Glomerular visceral epithelial cell (primary cell): ENCODE results near the gene ANAPC13.

Source experiments
- DNase-seq: peaks from one replicate; pipeline ENCODE4 v3.0.0-alpha.2; 2016; ENCODE audit errors: extremely low spot score

ANAPC13 gene

DNA sequence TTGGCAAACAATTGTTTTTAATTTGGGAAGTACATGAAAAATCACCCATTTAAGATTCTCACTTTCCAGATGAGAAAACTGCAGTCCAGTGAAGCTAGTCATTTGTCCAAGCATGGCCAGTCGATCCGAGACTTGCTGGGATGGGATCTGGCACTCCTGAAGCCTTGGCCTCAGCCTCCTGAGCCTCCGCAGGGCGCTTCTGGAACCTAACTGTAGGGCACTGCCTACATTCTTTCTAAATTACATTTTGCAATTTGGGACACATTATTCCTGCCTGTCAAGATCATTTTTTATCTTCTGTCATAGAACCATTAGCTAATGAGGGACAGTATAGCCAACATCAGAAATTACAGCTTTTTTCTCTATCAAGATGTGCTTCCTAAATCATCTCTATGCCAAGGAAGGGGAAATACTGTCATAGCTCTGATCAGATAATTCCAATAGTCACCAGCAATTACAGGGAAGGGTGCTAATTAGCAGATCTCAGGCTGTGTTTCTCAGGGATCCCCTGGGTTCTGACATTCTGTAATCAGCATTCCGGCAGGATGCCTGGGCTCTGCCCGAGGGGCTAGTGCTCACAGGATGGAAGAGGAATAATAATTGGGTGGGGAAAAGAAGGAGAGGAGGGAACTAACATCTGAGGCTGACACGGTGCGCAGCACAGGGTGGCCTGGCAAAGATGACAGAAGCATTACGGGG, 28.3 kb downstream of the ANAPC13 start:
- DNase-seq, result no peak

DNA sequence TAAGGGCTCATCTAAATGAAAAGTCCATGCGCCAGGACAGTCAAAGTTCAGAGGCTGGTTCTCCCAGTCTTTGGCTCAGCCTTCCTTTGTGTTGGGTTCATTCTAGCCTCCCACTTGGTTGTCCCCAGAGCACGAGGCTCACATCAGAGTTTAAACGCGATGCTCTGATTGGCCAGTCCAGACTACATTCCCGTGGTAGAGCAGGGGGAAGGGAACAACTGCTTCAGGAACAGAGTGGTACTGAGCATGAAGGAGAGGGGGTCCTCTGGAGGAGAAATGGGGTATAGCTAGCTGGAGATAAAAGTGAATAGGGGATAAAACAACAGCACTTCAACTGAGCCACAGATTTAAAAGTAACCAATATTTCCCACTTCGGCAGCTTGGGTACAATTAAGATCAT, 32.2 kb downstream of the ANAPC13 start:
- no peak for DNase-seq

DNA sequence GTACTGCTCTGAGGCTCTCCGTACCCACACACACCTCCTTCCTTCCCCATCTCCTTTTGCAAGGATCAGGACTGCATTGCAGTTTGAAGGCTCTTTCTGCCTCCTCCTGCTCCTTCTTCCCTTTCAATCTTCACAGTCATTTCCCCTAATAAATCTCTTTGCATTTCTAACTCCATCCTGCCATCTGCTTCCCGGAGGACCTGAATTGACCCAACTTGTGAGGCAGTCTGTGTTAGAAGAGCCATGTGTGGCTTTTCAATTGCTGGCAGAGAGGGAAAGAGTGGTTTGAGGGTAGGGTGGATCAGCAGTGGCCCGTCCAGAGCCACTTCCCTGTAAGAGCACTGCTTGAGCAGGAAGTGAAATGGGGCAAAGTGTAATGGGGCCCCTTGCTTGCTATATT, 35.8 kb downstream of the ANAPC13 start:
- DNase-seq, result no peak

DNA sequence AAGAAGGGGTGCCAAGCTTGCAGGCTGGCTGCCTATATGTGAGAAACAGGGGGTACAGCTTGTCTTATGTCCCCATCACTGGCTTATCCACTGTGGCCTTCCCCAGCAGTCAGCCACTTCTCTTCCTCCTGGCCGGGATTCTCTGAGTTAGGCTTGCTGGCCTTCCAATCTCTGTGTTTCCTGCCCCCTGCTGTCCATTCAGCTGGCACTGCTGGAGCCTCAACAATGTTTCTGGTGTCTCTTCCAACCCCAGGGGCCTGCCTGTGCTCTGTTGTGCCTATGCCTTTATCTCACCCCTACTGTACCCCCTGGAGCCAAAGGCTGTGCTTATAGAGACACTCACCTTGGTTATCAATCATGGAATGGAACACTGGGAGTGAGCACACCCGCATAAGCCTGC, 36.5 kb downstream of the ANAPC13 start:
- peak; percentile 45 for DNase-seq

DNA sequence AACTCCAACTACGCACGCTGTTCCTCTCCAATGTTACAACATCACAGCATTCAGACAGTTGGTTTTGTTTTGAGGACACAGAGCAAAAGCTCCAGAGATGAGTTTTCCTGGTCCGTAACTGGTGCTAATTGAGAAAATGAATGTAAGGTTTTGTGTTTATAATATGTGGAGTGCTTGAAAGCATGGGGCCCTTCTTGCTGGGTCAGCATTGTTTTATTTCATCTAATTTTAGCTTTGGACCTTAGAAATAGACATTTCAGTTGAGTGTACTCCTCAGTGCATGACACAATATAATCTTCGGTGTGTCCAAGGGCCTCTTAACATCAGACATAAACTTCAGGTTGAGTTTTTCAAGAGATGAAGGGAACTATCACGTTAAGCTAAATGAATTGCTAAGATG, 37.1 kb downstream of the ANAPC13 start:
- DNase-seq, result no peak

DNA sequence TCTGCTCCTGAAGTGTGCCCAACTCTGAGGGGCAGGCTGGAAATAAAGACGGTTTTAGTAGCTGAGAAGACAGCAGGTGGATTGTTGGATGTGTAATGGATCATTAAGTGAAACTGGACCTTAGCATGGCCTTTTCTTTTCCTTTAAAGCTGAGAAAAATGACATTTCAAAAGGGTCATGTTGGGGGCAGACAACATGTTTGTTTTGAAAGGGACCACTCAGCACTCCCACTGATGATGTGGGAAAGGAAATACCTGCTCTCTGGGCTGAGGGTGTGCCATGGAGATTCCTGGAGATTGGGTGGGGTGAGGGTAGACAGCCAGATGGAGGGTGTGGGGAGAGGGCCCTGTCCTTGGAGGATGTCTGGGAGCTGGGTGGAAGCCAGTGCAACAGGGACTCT, 38.4 kb downstream of the ANAPC13 start:
- DNase-seq, result no peak

DNA sequence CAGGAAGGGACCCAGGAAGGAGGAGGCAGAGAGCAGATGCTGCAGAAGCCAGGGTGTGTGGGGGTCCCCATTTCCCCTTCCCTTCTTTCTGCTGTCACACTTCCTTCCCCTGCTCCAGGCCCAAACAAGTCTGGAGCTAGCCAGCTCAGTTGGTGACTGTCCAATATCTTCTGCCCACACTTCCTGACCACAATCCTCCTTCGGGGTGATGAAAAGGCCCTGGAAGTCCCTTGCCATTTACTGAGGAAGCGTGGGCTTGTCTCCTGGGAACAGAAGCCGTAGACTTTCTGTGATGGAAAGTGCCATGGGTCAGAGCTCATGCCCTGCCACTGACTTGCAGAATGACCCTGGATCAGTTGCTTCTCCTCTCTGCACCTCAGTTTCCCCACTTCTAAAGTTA, 39.0 kb downstream of the ANAPC13 start:
- DNase-seq, result peak; percentile 22

DNA sequence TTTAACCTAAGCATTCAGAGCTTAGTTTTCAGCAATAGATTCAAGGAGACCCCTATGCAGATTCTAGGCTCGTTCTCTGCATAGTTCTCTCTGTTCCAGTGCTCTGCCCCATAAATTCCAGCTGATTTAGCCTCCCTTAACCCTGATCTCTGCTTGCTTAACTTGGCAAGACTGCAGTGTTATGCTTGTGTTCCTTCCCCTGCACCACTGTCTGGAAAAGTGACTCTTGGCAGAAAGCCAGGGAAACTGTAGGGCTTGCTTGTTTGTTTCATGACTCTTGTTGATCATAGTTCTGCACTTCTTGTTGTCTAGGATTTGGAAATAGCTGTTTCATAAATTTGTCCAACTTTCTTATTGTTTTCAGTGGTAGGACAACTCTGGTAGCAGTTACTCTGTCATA, 40.1 kb downstream of the ANAPC13 start:
- DNase-seq, result no peak

DNA sequence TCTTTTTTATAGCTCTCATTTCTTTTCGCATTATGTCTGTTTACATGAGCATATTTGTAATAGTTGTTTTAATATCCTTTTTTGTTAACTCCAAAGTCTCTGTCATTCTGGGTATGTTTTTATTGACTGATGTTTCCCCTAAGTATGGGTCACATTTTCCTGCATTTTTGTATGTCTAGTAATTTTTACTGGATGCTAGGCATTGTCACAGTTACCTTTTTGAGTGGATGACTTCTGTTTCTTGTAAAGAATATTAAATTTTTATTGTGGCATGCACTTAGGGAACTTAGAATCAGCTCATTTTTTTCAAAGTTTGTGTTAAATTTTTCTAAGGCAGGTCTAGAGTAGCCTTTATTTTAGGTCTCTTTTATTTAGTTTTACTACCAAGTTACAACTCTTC, 40.7 kb downstream of the ANAPC13 start:
- no peak for DNase-seq

DNA sequence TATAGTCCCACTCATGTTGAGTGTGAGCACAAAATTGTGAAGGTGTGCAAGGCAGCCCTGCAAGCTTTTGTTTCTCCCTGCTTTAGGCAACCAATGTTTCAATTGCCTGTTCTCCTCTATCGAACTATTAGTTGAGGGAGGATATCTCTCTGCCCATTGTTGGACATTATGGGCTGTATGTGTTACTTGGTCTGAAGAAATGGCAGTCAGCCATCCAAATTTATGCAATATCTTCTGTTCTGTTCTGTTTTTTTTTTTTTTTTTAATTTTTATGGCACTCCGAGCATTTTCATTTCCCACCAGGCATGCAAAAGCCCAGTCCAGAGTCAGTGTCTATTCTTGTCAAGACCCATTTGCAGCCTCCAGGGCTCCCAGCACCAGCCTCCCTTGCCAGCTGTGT, 44.0 kb downstream of the ANAPC13 start:
- no peak for DNase-seq

DNA sequence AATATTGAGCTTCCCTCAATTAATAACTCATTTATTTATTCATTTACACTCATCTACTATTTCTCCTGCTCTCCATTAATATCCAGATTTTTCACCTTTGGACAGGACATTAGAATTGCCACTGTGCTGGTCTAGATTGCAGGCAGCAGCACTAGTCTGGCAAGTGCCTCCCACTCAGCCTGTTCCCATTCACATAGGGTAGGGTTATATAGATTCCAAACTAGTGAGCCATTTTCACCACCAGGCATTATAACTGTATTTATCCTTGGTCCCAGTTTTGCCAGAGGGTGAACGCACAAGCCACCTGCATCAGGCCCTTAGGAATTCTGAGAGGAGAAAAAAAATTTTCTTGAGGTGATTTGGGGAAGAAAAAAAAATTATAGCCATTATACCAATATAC, 44.5 kb downstream of the ANAPC13 start:
- no peak for DNase-seq

DNA sequence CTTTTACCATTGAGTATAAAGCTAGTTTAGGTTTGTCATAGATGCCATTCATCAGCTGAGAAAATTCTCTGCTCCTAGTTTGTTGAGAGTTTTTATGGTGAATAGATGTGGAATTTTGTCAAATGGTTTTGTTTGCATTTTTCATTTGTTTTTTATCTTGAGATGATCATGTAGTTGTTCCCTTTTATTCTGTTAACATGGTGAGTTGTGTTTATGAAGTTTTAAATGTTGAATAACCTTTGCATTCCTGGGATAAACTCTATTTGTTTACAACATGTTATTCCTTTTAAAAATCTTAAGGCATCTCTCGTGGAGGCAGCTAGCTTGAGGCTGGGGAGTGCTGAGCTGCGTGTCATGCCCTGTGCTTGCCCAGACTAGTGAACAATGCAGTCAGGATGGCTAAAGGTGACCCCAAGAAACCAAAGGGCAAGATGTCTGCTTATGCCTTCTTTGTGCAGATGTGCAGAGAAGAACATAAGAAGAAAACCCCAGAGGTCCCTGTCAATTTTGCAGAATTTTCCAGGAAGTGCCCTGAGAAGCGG, 48.5 kb downstream of the ANAPC13 start:
- no peak for DNase-seq

DNA sequence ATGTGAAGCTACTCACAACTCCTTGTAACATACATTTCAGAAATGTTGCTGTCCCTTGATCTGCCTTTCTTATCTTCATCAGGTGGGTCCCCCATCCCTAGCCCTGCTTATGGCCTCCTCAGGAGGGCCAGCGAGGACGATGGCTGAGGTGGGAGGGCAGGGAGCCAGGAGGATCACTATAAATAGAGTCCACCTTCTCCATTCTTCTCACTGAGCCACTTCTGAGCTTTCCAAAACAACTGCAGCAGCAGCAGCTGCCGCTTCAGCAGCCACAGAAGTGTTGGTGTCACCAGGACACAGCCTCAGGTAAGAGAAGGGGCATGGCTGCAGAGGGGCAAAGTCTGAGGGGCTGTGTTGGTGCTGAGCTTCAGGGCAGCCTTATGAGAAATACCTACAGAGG, 53.5 kb downstream of the ANAPC13 start:
- DNase-seq, result no peak

DNA sequence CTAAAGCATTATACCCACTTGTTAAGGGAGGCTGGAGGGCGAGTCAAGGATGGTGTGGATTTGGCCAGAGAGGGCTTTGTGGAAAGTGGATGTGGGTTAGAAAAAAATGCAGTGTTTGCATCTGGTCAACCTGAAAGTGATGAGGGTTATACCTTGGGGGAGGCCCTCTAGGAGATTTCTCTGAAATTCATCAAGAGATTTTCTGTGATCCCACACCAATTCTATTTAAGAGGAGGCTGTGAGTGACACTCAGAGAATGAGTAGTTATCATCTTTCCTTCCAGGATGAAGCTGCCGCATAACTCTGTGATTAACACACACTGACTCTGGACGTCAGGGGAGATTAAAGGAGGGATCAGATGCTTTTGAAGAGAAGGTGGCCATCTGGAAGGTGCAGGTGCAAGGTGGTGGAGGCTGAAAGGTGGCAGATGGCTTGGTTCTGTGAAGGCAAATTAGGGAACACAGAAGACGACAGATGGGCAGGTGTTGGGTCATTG, 54.8 kb downstream of the ANAPC13 start:
- no peak for DNase-seq

DNA sequence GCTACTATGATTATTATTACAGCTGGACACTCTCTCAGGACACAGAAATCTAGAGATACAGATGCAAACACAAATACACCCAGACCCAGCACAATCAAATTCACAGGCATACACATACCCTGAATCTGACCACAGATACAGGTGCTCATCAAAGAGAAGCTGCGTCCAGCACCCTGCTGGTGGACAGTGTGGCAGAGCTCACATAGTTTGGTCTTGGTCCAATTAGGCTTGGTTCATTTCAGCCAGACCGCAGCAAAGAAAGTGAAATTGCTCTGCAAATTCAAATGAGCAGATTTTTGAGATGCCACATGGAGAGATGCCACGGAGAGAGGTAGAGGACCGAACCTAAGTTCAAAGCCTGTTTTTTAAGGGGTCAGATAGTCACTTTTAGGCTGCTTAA, 55.6 kb downstream of the ANAPC13 start:
- DNase-seq, result no peak

DNA sequence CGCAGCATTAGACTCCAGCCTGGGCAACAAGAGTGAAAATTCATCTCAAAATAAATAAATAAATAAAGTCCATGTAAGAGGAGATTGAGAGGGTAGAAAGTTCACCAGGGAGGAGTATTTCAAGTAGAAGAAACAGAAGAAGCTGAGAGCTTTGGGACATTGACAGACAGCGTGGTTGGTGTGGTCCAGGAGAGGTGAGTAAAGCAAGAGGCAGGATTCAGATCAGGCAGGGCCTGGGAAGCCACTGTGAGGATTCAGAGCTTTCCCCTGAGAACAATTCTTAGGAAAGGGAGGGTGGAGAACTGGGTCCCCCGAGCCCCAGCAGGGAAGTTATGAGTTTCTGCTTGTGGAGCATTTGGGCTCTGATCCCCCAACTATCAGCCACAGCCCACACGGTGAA, 57.4 kb downstream of the ANAPC13 start:
- peak; percentile 33 for DNase-seq
